ENCODE results near the gene DTX2.
A peak's percentile ranks its signal among the peaks of the same experiment; 100 is the strongest.
"Not testable (repeated sequence)": the region's sequence is repeated elsewhere in the genome, so short reads cannot be mapped to it uniquely, and the experiment has no call there.

Gene DTX2

GRCh38 chr7:76549855-76550248, 88.3 kb downstream of the DTX2 start:
- H4K20me1 ChIP-seq (ENCODE audit: insufficient read depth, low read length, poor library complexity, severe bottlenecking), result not testable (repeated sequence)
- H3K4me3 ChIP-seq (ENCODE audit: low read length, poor library complexity, severe bottlenecking), result peak overlapping the region; percentile 86

GRCh38 chr7:76551992-76552391, 90.5 kb downstream of the DTX2 start:
- H3K79me2 ChIP-seq (ENCODE audit: insufficient read depth, low read length), result peaks cover 37% of the 10 kb centered on the region
- H3K9ac ChIP-seq (ENCODE audit: low read depth, low read length, poor library complexity, severe bottlenecking), result not testable (repeated sequence)
- H3K4me2 ChIP-seq (ENCODE audit: low read depth, low read length, poor library complexity, severe bottlenecking), result peak overlapping the region; percentile 53

More at GRCh38 chr7:76549855-76550248, 88.3 kb downstream of the DTX2 start:
- H3K36me3 ChIP-seq (ENCODE audit: insufficient read depth, low read length); H3K9me3 ChIP-seq (ENCODE audit: insufficient read depth, low read depth, low read length); H3K9me2 ChIP-seq (replicated peaks; ENCODE audit: low read depth, low read length); H3K4me1 ChIP-seq (ENCODE audit: insufficient read depth, low read length, poor library complexity, severe bottlenecking); H3F3A ChIP-seq (ENCODE audit: low read depth); H3K27me3 ChIP-seq (ENCODE audit: insufficient read depth, low read length, poor library complexity, severe bottlenecking); H2AFZ ChIP-seq (ENCODE audit: low read length): not testable (repeated sequence)
- peak overlapping the region; percentile 87 for H3K9ac ChIP-seq (ENCODE audit: low read depth, low read length, poor library complexity, severe bottlenecking)
- H3K79me2 ChIP-seq (ENCODE audit: insufficient read depth, low read length), result peaks cover 30% of the 10 kb centered on the region
- H3K4me2 ChIP-seq (ENCODE audit: low read depth, low read length, poor library complexity, severe bottlenecking), result peak overlapping the region; percentile 84

More at GRCh38 chr7:76551992-76552391, 90.5 kb downstream of the DTX2 start:
- H3K9me3 ChIP-seq (ENCODE audit: insufficient read depth, low read depth, low read length); H2AFZ ChIP-seq (ENCODE audit: low read length); H3K4me1 ChIP-seq (ENCODE audit: insufficient read depth, low read length, poor library complexity, severe bottlenecking); H3K9me2 ChIP-seq (replicated peaks; ENCODE audit: low read depth, low read length); H3K27me3 ChIP-seq (ENCODE audit: insufficient read depth, low read length, poor library complexity, severe bottlenecking); H4K20me1 ChIP-seq (ENCODE audit: insufficient read depth, low read length, poor library complexity, severe bottlenecking); H3F3A ChIP-seq (ENCODE audit: low read depth); H3K36me3 ChIP-seq (ENCODE audit: insufficient read depth, low read length): not testable (repeated sequence)
- peak overlapping the region; percentile 40 for H3K4me3 ChIP-seq (ENCODE audit: low read length, poor library complexity, severe bottlenecking)

All from Loucy (cell line).